PC-3 (cell line): ENCODE measurements around the gene SLC41A3. TPM values are rescaled to one million over a fixed set of nuclear protein-coding genes. Genes with fewer than 3 reads are reported as not detected.
"Not testable (repeated sequence)": the region's sequence is repeated elsewhere in the genome, so short reads cannot be mapped to it uniquely, and the experiment has no call there.

Experiments used
- ATAC-seq: fragments of 200-7000 bp; cut with Tn5 transposase; 2 replicates; pipeline ENCODE4 v1.9.1; 2020; ENCODE audit warnings: mild to moderate bottlenecking, moderate library complexity
- BruUV-seq: library from RNA; stranded (reverse); fragments of 400-500 nt; replicated peaks from 2 replicates; lab custom pipeline; 2021; lab: Mats Ljungman, UMichigan
- CTCF ChIA-PET: fragments of 300-600 bp; sonication (Branson Sonifier 250); formaldehyde crosslinking; loops from one replicate; lab custom pipeline; 2022; ENCODE audit warnings: antibody characterized with exemption; lab: Charles Lee
- POLR2A ChIA-PET: fragments of 300-600 bp; sonication (Branson Sonifier 250); formaldehyde crosslinking; loops from one replicate; lab custom pipeline; 2022; ENCODE audit warnings: antibody characterized with exemption; ENCODE audit not compliant: unreplicated experiment; lab: Charles Lee
- DNase-seq: peaks from one replicate; pipeline ENCODE4 v3.0.0-alpha.2; 2015
- H2AFZ ChIP-seq: fragments of 300-600 bp; sonication (generic); 2 replicates; pipeline ENCODE4 v1.6.0; 2016; ENCODE audit warnings: antibody characterized with exemption, low read length
- H3F3A ChIP-seq: fragments of 300-600 bp; sonication (generic); one replicate; pipeline ENCODE4 v1.6.0; 2017; ENCODE audit warnings: antibody characterized with exemption, low read length, control low read depth, mild to moderate bottlenecking; ENCODE audit not compliant: unreplicated experiment
- H3K27ac ChIP-seq: fragments of 300-600 bp; sonication (generic); 2 replicates; pipeline ENCODE4 v1.5.1; 2016; ENCODE audit warnings: mild to moderate bottlenecking, low read length
- H3K27me3 ChIP-seq: fragments of 300-600 bp; sonication (generic); 2 replicates; pipeline ENCODE4 v1.6.1; 2016; ENCODE audit warnings: low read length, mixed read lengths
- H3K36me3 ChIP-seq: fragments of 300-600 bp; sonication (generic); 2 replicates; pipeline ENCODE4 v1.6.1; 2016; ENCODE audit warnings: low read depth, mixed run types, low read length, mixed read lengths
- H3K4me1 ChIP-seq: fragments of 300-600 bp; sonication (generic); 2 replicates; pipeline ENCODE4 v1.5.1; 2016; ENCODE audit warnings: low read length; ENCODE audit not compliant: insufficient read depth
- H3K4me2 ChIP-seq: fragments of 300-600 bp; sonication (generic); 2 replicates; pipeline ENCODE4 v1.6.0; 2016; ENCODE audit warnings: low read length
- H3K4me3 ChIP-seq: fragments of 300-600 bp; sonication (generic); 2 replicates; pipeline ENCODE4 v1.5.1; 2016; ENCODE audit warnings: mild to moderate bottlenecking, low read length, mixed read lengths
- H3K79me2 ChIP-seq: fragments of 300-600 bp; sonication (generic); 2 replicates; pipeline ENCODE4 v1.6.1; 2017; ENCODE audit warnings: low read length, mixed read lengths
- H3K9ac ChIP-seq: fragments of 300-600 bp; sonication (generic); 2 replicates; pipeline ENCODE4 v1.6.0; 2016; ENCODE audit warnings: mild to moderate bottlenecking, low read length
- H3K9me2 ChIP-seq: fragments of 300-600 bp; sonication (generic); replicated peaks from 2 replicates; pipeline ENCODE4 v1.6.1; 2016; ENCODE audit warnings: mixed run types, low read length, mixed read lengths
- H3K9me3 ChIP-seq: fragments of 300-600 bp; sonication (generic); 2 replicates; pipeline ENCODE4 v1.6.1; 2016; ENCODE audit warnings: low read length, mixed read lengths
- H4K20me1 ChIP-seq: fragments of 300-600 bp; sonication (generic); 2 replicates; pipeline ENCODE4 v1.6.1; 2016; ENCODE audit warnings: low read length, mixed read lengths
- CTCF ChIP-seq: fragments of 300-600 bp; sonication (generic); conservative IDR thresholded peaks from 2 replicates; pipeline ENCODE4 v1.5.1; 2017; ENCODE audit warnings: antibody characterized with exemption, low read depth, mild to moderate bottlenecking, low read length
- EZH2 ChIP-seq: fragments of 300-600 bp; sonication (generic); IDR thresholded peaks from one replicate; pipeline ENCODE4 v1.6.1; 2017; ENCODE audit warnings: antibody characterized with exemption, mild to moderate bottlenecking, low read length; ENCODE audit not compliant: unreplicated experiment
- EZH2phosphoT487 ChIP-seq: fragments of 300-600 bp; sonication (generic); IDR thresholded peaks from 2 replicates; pipeline ENCODE4 v1.6.1; 2018; ENCODE audit warnings: mild to moderate bottlenecking, antibody characterized with exemption, low read length, borderline replicate concordance
- intact Hi-C: fragments of 100-400 bp; cut with micrococcal nuclease; formaldehyde crosslinking; loops from 2 replicates; pipeline ENCODE4 v1.9.0; 2023
- total RNA-seq: library from RNA; depleted of rRNA; stranded (reverse); fragments of >200 nt; gene quantifications from 2 replicates; pipeline ENCODE4 v1.2.3, GENCODE V29; 2014; rRNA removed

SLC41A3 gene
- total RNA-seq, 1 experiment from 2014 or later = 29.8 TPM

DNA sequence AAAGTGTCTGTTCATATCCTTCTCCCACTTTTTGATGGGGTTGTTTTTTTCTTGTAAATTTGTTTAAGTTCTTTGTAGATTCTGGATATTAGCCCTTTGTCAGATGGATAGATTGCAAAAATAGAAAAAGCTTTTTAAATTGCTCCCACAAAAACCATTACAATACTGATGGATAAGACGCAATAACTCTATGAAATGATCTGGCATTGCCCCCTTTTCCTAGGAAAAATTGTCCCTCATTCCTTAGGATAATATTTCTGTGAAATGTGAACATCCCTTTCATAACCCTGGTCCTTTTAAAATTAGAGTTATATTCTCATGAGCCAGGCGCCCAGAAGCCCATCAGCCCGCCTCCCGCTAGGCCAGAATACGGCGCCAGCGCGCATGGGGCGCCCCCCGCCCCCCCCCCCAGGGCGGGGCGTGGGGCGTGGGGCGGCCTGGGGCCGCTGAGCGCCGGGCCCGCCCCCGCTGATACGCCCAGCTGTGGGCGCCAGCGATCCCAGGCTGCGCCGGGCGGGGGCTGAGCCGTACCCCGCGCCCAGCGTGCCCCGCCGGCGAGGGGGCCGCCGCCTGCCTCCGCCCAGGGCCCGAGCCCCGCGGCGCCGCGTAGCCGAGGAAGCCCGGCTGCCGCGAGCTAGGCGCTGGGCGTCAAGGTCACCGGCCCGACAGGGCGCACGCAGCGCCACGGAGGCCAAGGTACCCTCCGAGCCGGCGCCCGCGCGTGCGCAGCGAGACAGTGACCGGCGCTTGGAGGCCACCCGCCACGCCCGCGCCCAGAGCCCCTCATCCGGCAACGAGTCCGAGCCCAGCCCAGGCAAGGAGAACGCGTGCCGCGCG, 126.0 kb downstream of the SLC41A3 start:
- no peak for ATAC-seq

DNA sequence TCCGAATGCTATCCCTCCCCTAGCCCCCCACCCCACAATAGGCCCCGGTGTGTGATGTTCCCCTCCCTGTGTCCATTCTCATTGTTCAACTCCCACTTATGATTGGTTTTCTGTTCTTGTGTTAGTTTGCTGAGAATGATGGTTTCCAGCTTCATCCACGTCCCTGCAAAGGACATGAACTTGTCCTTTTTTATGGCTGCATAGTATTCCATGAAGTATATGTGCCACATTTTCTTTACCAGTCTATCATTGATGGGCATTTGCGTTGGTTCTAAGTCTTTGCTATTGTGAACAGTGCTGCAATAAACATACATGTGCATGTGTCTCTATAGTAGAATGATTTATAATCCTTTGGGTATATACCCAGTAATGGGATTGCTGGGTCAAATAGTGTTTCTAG, 126.9 kb downstream of the SLC41A3 start:
- CTCF ChIA-PET, H3K27ac ChIP-seq, H3K9me2 ChIP-seq: not testable (repeated sequence)

More for the DNA sequence above, 126.0 kb downstream of the SLC41A3 start:
- no peaks in the 10 kb centered on the region for H3K79me2 ChIP-seq
- H3K4me2 ChIP-seq = no peak overlapping the region
- H3K4me1 ChIP-seq = no peaks in the 10 kb centered on the region
- CTCF ChIA-PET = no interaction called here
- H4K20me1 ChIP-seq = no peaks in the 10 kb centered on the region
- H3K9me2 ChIP-seq = no peaks in the 10 kb centered on the region
- no peaks in the 10 kb centered on the region for H3K36me3 ChIP-seq
- BruUV-seq = no TSS peak
- no peaks in the 10 kb centered on the region for H3K27me3 ChIP-seq
- H3K9me3 ChIP-seq = no peaks in the 10 kb centered on the region
- H3K27ac ChIP-seq = no peak overlapping the region
- intact Hi-C loops = no loop called here
- POLR2A ChIA-PET = no interaction called here
- H3K4me3 ChIP-seq = no peak overlapping the region
- H3K9ac ChIP-seq = no peak overlapping the region
- no peak for DNase-seq
- H2AFZ ChIP-seq = no peak overlapping the region
- TF ChIP-seq CTCF (no peak), EZH2phosphoT487 (no peak), EZH2 (no peak)
- H3F3A ChIP-seq = no peaks in the 10 kb centered on the region

More for the DNA sequence above, 126.9 kb downstream of the SLC41A3 start:
- H3F3A ChIP-seq, H3K4me2 ChIP-seq, H3K9me3 ChIP-seq, H3K27me3 ChIP-seq, POLR2A ChIA-PET, intact Hi-C loops, H3K36me3 ChIP-seq, H3K4me3 ChIP-seq, H3K4me1 ChIP-seq, H3K79me2 ChIP-seq, BruUV-seq, H2AFZ ChIP-seq, DNase-seq, H3K9ac ChIP-seq, H4K20me1 ChIP-seq, ATAC-seq: not testable (repeated sequence)

Other genes with a start within 250 kb of the SLC41A3 start
- gene ROPN1B, start 114.9 kb downstream of the SLC41A3 start, total RNA-seq = 0.18 TPM in 1 of 2 replicates, not detected in the other
- gene ALDH1L1, start 96.5 kb upstream of the SLC41A3 start, total RNA-seq = not detected in 2 replicates